HL-60/S4 treated with retinoic acid at 250 ng/mL for 4 days and 3 days (cell line): ENCODE results near the gene ABCG1.
"Not testable (repeated sequence)": the region's sequence is repeated elsewhere in the genome, so short reads cannot be mapped to it uniquely, and the experiment has no call there.

Source experiments
- in situ Hi-C: fragments of 300-500 bp; cut with MboI; formaldehyde crosslinking; loops from 2 replicates; pipeline ENCODE4 v1.7.0; 2022; ENCODE audit warnings: low sequenced_read_pairs

The ABCG1 gene

DNA sequence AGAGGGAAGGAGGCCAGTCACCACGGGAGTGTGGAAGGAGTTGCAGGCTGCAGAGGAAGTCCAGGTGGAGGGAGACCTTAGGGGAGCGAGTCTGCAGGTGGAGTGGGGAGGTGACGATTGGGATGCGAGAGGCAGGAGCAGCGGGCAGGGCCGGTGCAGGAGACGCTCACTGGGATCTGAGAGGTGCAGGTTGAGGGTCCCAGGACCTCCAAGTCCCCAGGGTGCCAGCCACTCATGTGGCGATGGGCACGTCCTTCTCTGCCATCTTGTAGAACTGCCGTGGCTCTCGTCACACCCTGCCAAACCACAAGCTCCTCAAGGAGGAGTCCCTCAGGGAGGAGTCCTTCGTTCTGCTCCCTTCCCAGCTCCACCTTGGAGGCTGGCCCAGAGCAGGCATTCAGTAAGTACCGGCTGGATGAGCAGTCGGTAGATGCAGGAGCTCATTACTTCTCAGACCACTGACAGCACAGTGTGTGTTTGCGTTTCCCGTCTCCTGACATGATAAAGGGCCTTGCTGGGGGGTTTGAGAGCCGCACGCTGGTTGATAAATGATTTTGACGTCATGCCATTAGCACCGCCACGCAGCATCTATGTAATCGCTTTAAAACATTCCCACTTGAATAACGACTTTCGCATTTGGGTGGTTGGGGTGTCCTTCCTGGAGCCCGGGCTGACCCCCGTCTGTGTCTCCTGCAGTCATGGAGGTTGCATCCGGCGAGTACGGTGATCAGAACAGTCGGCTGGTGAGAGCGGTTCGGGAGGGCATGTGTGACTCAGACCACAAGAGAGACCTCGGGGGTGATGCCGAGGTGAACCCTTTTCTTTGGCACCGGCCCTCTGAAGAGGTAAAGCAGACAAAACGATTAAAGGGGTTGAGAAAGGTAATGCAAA, 68.5 kb downstream of the ABCG1 start:
- in situ Hi-C loops, result no loop called here

DNA sequence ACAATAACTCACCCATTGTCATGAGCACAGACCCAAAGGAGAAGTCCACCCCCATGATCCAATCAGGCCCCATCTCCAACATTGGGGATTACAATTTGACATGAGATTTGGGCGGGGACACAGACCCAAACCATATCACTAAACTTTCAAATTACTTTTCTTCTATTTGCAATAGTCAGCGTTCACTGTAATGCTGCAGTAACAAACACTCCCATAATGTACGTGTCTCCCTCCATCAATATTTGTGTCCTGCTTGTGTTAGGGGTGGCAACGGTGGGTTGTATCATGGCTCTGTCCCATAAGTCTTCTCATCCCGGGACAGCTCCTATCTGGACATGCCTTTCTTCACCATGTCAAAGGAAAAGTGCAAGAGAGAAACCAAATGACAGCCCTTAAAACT, 70.0 kb downstream of the ABCG1 start:
- in situ Hi-C loops, result no loop called here

DNA sequence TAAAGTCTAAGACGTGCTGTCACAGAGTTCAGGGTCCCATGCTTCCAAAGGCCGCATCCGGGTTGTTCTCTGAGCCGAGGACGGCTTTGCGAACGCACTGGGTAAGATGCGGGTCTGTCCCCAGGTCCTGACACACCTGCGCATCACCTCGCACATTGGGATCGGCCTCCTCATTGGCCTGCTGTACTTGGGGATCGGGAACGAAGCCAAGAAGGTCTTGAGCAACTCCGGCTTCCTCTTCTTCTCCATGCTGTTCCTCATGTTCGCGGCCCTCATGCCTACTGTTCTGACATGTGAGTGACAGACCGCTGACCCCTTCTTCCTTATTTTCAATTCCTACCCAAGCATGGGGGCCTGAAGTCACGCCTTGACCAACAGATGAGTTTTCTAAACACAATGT, 71.0 kb downstream of the ABCG1 start:
- in situ Hi-C loops, result no loop called here

DNA sequence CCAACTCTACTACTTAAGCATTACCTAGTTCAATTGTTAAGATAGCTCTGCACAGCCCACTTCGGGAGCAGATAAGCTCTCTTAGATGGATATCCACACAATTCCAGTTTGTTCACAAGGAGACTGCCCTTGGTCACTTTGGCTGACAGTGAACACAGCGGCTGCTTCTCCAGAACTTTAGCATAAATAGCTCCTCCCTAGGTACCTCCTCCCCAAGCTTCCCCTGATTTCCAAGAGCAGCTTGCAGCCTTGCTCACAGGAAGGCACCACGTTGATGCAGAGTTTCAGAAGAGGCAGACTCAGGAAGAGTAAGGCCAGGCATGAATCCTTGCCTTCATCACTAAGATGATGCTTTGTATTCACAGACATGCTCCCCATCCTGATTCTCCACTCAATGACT, 71.6 kb downstream of the ABCG1 start:
- in situ Hi-C loops, result no loop called here

DNA sequence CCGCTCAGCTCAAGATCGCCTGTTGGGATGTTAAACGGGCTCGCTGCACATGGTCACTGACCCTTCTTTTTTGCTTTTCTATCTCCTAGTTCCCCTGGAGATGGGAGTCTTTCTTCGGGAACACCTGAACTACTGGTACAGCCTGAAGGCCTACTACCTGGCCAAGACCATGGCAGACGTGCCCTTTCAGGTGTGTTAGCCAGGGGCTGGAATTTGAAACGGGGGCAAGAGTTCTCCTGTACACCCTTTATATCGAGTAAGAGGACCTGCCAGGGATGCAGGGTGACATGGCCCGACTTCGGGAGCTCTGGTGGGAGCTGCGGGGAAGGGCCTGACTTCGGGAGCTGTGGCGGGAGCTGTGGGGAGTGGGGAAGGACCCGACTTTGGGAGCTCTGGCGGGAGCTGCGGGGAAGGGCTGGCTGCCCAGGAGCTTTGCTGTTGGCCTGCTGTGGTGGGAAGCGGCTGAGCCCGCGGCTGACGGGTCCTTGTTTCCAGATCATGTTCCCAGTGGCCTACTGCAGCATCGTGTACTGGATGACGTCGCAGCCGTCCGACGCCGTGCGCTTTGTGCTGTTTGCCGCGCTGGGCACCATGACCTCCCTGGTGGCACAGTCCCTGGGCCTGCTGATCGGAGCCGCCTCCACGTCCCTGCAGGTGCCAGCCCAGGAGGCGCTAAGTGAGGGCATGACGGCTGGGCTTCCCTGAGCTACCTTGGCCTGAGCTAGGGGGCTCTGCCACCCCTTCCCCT, 72.2 kb downstream of the ABCG1 start:
- in situ Hi-C loops, result no loop called here

DNA sequence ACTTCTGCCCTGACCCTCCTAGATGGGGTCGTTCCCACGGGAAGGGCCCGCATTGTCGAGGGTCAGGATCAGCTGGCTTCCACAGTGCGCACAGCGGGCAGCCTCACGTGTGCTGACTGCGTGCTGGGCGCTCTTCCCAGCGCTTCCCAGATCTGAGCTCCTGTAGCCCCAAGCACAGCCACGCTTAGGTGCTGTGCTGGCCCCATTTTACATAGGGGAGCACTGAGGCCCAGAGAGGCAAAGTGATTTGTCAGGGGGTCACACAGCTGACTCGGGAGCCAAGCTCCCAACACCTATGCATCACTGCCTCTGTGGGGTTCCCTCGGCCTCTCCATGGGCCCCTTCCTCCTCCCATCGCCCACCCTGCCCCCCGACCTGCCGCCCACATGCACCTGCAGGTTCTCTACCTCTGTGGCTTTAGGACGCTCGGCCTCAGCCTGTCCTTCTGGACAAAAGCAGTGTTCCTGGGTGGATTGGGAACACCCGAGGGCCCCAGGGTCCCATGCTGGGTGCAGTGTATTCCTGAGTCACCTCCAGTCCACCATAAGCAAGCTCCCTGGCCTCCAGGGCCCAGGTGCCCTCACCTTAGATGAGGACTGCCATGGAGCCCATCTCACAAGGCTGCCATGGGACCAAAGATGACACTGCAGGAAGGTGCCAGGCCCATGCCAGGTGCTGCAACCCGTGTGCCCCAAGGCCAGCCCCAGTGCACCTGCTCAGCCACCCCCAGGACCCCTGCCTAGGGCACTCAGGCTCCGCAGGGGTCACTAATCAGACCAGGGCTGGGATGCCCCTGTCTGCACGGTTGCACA, 73.0 kb downstream of the ABCG1 start:
- in situ Hi-C loops, result no loop called here

DNA sequence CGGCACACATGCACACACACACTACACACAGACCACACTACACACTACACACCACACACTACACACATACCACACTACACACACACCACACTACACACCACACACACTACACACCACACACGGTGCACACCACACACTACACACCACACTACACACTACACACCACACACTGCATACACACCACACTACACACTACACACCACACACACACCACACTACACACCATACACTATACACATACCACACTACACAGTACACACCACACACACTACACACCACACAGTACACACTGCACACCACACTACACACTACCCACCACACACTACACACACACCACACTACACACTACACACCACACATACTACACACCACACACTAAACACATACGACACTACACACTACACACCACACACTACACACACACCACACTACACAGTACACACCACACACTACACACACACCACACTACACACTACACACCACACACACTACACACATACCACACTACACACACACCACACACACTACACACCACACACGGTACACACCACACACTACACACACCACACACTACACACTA, 73.7 kb downstream of the ABCG1 start:
- in situ Hi-C loops, result not testable (repeated sequence)

DNA sequence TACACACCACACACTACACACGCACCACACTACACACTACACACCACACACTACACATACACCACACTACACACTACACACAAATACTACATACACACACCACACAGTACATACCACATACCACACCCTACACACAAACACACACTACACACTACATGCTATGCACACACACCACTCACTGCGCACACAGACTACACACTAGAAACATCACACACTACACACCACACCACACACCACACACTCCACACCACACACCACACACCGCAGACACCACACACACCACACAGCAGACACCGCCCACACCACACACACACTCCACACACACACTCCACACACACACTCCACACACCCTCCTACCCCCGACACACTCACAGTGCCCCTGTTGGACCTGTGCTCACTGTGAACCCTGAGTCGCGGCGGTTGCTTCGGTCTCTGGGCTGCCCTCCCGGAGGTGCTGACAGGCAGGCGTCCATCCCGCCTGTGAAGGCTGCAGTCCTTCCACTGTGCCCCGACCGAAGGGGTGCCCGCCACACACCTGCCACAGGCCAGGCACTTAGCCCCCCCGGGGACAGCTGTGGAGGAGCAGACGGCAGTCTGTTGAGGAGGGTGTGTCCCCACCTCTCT, 74.8 kb downstream of the ABCG1 start:
- in situ Hi-C loops, result no loop called here

DNA sequence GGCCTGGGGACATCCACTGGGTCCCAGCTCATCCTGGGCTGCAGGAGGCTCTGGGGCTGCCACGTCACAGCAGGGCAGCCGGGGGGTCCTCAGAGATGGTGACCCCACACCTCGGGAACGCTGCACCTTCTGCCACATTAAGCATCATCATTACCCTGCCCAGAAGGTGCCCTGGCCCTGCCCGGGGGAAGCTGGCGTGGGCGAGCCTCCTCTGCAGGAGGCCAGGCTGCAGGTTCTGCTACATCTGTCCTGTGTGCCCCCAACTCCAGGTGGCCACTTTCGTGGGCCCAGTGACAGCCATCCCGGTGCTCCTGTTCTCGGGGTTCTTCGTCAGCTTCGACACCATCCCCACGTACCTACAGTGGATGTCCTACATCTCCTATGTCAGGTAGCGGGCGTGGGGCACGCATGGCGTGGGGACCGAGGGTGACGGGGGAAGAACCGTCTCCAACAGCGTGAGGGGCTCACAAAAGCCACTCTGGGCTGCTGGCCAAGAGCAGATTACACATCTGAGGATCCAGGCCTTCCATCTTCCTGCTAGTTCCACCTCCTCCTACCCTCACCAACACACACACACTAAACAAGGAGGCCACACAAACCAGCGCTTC, 75.4 kb downstream of the ABCG1 start:
- in situ Hi-C loops, result no loop called here

DNA sequence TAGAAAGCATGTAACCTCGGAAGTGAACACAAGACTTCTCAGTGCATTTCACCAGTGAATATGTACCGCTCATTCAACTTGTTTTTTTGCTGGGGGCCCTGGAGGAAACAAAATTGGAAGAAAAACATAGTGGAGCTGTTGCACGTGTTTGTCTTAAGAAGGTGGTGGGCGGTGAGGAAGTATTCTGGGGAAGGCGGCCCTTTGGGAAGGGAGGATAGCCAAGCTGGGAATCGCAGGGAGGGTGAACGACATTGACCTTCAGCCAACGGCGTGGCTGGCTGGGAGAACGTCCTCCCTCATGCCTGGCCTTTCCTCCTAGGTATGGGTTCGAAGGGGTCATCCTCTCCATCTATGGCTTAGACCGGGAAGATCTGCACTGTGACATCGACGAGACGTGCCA, 76.9 kb downstream of the ABCG1 start:
- in situ Hi-C loops, result no loop called here

DNA sequence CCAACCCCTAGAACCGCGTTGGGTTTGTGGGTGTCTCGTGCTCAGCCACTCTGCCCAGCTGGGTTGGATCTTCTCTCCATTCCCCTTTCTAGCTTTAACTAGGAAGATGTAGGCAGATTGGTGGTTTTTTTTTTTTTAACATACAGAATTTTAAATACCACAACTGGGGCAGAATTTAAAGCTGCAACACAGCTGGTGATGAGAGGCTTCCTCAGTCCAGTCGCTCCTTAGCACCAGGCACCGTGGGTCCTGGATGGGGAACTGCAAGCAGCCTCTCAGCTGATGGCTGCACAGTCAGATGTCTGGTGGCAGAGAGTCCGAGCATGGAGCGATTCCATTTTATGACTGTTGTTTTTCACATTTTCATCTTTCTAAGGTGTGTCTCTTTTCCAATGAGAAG, 77.6 kb downstream of the ABCG1 start:
- in situ Hi-C loops, result no loop called here

DNA sequence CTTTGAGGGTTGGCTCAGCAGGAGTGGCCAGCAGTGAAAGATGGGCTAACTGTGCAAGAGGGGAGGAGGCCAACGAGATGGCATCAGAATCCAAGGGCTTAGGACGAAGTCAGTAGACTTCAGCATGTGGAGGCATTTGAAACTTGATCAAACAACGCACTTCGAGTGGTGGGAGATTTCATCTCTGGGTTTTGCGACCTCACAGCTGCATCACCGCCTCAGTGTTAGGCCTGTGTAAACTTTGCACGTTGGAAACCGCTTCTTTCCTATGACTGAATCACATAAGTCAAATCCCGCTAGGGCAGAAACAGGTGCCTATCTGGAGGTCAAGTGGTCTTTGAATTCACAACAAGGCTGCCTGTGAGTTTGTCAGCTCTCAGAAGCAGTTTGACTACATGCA, 78.4 kb downstream of the ABCG1 start:
- in situ Hi-C loops, result no loop called here

DNA sequence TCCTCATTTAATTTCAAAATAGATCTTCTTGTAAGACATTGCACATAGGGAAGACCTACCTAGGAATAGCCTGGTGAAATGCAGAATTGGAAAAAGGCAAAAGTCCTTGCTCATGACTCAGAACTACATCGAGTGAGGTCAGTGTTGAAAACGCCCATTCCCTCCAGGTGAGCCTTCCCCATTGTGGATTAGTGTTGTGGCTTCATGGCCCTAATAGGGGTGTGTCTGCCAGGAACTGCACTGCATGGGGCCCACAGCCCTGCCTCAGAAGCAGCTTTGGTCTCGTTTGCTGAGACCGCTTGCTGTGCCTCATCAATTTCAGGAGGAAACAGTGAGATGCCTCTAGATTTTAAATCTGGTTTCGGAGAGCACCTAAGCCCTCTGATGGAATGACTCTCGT, 79.3 kb downstream of the ABCG1 start:
- in situ Hi-C loops, result no loop called here

DNA sequence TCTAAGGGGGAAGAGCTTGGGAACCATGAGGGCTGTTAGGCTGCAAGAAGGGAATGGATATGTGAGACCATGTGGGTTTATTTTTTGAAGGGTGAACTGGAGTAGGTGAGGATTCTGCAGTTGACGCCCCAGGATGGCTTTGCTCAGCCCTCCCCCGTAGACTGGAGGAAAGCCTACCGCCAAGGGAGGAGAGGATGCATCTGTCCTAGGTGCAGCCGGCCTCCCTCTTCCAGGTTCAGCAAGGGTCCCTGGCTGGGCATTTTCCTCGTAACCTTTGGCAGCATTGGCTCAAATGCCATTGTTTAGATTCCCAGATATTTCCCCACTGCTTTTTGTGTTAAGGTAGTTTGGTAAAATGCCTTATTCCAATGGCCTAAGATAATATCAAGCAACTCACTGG, 79.7 kb downstream of the ABCG1 start:
- in situ Hi-C loops, result no loop called here

DNA sequence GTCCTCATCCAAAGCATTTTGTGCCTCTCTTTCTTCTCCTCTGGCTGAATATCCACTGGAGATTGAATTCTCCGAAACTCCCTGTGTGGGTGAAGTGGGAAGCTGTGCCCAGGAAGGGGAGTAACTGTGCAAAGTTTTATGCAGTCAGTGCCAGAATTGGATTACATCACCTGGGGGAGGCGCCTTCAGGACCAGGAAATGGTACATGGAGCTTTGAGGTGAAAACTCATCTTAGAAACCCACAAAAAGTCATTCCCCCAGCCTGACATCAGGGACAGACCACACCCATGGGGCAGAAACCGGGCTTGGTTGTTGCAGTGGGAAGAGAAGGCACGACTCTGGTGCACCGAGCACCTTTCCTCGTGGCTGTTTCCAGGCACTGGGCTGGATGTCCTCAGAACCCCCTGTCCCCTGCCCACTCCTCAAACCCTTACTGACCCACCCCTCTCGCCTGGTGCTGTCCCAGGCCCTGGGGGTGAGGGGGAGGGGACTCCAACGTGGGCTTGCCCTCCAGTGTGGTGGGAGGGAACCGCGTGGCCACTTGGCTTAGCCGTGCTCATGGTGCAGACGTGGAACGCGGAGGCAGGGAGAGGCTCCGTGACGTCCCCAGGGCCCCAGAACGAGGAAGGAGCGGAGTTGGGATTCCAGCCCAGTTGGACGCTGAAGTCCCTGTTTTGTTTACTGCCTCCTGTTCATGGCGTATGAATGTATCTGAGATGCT, 80.5 kb downstream of the ABCG1 start:
- in situ Hi-C loops, result no loop called here

DNA sequence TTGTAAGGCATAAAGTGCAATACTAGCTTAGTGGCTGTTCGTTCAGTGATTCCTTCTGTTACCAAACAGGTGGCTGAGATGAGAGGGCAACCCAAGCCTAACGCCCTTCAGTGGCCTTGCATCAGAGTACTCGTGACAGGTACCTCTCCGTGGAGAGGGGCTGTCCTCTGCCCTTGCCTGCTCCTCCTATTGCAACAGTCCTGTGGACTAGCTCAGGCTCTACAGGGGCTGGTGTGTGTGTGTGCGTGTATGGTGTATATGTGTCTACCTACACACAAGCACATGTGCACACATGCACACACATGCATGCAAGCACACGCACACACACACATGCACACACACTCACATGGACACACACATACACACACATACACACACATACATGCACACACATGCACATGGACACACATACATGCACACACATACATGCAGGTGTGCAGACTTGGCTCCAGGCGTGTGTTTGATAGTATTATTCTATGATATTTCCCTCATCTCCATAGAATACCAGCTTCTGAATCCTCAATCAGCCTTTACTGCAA, 81.2 kb downstream of the ABCG1 start:
- in situ Hi-C loops, result no loop called here

DNA sequence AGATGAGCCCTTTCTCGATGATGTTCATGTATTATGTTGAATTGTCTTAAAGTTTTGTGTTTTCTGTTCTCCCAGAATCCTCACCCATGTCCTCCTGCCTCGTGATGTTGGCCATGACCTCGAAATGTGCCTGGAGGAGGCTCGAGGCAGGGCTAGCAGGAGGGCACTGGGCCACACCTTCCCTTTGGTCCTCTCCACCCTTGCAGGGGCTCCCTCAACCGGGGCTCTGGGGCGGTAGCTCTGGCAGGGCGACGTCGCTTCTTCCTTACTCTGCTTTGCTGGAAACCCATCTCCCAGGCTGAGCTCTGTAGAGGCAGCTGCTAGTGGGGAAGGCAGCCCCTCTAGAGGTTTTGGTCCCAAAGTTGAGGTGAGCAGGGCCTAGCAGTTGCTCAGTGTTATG, 82.0 kb downstream of the ABCG1 start:
- in situ Hi-C loops, result no loop called here

DNA sequence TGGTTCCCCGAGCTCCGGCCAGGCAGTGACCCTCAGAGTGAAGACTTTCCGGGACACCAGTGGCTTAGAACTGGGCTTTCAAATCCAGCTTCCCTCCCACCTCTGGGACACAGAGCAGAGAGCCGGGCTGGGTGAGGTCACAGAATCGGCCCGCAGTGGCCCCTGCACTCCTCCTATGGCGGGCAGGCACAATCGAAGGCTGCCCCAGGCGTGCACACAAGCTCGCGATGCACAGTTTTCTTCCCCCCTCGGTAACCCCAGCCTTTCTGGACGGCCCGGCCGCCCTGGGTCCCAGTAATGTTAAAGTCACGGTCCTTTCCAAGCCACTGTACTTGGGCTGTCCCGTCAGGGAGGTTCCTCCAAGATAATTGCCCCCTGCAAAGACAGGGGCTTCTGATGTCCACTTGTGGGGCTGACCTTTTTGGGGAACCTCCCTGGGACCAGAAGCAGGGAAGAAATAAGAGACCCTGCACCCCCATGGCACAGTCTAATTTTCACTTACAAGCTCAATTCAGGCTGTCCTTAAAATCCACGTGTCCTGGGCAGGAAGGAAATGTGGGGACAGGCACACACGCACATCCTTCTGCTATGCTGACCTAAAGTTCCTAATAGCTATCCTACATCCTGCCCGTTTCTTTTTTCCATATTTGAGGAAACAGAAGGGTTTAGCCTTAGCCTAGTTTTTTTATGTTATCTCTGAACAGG, 82.6 kb downstream of the ABCG1 start:
- in situ Hi-C loops, result no loop called here
